Endothelial cell of hepatic sinusoid (primary cell): ENCODE data around the gene MAP4K2.

ENCODE experiments used
- in situ Hi-C: cut with HindIII; loops from 2 replicates; pipeline ENCODE4 v1.10.0; 2017; ENCODE audit warnings: low sequenced_read_pairs

Gene MAP4K2

DNA sequence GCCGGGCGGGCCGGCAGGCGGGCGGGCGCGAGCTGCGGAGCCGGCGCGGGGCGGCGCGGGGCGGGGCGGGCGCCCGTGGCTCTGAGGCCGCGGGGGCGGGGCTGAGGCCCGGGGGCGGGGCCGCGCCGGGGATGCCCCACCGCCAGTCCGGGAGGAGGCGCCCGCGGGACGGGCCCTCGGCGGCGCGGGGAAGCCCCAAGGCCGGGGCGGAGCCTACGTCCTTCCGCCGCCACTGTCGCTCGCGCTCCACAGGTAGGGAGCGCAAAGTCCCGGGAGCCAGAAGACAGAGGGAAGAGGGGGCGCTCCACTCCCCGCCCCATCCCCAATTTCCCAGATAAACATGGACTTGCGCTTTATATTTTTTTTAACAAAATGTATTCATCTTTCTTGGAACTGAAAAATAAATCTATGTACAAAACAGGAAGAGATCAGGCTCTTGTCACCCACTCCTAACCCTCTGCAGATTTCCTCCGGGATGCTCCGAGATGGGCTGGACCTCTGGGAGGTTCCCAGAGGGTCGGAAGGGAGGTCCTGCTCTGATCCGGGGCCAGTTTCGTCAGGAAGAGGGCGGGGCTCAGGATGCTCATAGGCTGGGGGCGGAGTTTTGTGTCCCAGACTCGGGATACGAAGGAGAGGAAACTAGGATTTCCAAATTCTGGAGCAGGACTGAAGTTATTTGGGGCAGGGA, at the start of gene MAP4K2:
Gene MAP4K2, minus strand, starts transcription at position 57 of the 688 bp plus-strand sequence. CDS start 65 bp downstream, outside the sequence.
- in situ Hi-C loops = no loop called here

DNA sequence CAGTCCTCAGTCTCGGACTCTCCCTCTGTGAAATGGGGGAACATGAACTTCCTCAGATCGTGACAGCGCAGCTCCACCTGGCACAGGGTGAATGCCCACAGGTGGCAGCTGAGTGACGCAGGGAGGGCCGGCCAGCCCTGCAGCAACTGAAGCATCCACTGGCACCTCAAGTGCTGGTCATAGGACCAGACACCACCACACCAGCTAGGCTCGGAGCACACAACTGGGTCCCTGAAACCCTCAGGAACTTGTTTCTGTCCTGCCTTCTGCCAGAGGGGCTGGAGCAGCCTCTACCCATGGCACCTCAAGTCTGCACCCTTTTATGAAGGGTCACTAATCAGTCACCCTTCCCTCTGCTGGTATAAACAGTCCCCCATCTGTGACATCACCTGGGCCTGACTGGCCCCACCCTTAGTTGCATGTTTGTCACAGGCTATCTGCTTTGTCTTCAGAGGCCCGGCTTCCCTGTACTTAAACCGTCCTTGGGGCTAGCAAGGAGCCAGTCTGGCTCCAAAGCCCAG, 48.9 kb upstream of the MAP4K2 start:
- in situ Hi-C loops = loop anchor here (10.0 kb wide), 1 partner anchor 77 kb away; the partner anchor contains the start of gene SF1

DNA sequence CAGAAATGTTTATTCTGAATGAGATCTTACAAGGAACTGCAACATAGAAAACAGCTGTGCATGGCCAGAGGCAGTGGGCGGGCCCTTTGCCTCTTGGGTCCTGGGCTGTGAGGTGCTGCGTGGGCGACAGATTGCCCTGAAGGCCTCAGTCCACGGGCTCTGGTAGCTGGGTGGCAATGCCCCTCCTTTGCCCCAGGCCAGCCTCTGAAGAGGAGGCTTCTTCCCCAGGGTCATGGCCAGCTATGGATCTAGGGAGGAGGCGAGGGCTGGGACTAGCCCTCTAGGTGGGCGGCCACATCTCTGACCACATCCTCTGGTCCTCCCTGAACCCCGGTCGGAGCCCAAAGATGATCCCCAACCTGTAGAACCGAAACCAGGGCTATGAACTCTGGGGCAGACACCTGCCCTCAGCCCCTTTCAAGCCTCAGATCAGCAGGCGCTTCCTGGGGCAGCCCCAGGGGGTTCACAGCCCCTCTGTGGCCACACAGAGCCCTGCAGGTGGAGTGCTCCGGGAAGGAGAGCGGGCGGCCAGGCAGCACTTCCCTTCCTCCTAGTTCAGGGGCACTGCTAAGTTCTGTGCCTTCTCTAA, 48.1 kb upstream of the MAP4K2 start:
- in situ Hi-C loops = loop anchor here (10.0 kb wide), 1 partner anchor 76 kb away; the partner anchor contains the start of gene SF1

DNA sequence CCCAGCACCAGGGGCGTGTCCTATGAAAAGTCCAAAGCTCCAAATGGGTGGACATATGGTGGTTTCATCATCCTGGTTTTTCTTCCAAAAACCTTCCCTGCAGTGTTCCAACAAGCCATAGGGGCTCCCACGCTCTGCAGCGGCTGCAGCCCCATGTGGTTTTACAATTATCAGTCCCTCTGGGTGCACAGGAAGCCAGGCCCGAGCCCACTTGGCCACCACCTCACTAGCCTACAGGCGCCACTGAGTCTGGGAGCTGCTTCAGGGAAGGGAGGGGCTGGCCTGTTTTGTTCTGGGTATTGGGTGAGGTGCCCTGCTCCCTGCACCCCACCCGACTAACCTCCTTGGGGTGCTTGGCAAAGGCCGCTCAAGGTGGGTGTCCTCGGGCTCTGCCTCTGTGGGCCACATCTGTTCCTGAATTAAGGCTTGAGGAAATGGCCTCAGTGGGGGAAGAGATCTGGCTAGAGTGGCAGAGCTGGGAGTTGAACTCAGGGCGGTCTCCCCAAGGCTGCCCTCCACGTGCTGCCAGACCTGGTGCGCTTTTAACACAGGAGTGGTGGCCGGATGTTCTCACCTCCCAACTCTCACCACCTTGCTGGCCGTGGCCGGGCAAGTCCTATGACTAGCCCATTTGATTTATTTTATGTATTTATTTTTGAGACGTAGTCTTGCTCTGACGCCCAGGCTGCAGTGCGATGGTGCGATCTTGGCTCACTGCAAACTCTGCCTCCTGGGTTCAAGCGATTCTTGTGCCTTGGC, 46.8 kb upstream of the MAP4K2 start:
- in situ Hi-C loops = loop anchor here (5.0 to 10.0 kb wide), 3 partner anchors 43 to 83 kb away; partner anchors contain the start of gene SF1

DNA sequence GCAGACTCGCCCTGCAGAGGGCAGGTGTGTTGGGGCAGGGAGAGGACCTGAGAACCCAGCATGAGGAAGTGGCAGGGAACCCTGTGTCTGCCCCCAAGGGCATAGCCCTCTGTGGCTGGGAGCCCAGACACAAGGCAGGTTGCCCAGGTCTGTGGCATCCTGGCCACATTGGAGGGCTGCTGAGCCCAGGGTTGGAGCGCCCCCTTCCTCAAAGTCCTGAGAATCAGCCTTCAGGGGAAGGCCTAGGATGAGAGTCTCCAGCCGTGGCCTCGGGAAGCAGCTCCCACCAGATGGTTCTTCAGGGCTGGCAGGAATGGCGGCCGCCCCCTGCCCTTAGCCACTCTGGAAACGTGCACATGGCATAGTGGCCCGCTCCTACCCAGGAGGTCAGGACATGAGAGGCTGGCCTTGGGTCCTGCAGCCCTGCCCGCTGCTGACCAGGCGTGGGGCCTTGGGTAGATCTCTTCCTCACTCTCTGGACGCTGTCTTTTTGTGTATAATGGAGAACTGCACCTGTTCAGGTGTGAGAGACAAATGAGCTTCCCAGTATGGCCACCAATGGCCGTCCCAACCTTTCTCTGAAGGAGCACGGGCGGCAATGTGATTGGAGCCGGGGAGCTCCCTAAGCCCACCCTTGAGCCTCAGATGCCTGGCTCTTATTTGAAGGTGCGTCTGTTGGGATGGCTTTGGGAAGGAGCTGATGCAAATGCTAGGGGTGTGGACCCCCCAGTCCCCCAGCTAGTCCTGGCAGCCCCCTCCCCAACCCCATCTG, 46.0 kb upstream of the MAP4K2 start:
- in situ Hi-C loops = loop anchor here (5.0 kb wide), 2 partner anchors 43 to 83 kb away; no protein-coding TSS in a partner anchor

DNA sequence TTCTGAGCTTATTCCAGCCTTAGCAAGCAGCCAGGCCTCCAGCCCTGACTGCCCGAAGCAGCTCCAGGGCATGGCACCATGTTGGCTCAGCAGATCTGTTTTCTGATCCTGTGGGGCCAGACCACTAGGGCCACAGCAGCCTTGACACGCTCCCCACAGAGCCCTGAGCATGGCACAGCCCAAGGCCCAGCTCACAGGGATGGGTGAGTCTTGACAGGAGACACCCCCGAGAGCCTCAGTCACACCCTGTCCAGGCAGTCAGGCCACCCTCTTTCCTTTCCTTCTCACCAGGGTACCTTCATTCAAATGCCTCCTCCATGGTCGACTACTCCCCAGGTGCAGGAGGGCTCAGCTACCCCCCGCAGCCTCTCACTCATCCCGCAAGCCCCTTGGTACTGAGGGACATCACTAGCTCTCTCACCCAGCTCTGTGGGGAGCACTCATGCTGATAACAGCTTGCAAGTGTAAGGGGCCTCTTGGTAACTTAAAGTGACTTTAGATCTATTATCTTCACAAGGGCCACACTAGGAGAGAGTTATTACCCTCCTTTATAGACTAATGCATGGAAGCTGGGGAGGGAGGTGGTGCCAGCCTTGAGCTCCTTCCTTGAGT, 45.3 kb upstream of the MAP4K2 start:
- in situ Hi-C loops = loop anchor here (5.0 kb wide), 2 partner anchors 44 to 84 kb away; no protein-coding TSS in a partner anchor

DNA sequence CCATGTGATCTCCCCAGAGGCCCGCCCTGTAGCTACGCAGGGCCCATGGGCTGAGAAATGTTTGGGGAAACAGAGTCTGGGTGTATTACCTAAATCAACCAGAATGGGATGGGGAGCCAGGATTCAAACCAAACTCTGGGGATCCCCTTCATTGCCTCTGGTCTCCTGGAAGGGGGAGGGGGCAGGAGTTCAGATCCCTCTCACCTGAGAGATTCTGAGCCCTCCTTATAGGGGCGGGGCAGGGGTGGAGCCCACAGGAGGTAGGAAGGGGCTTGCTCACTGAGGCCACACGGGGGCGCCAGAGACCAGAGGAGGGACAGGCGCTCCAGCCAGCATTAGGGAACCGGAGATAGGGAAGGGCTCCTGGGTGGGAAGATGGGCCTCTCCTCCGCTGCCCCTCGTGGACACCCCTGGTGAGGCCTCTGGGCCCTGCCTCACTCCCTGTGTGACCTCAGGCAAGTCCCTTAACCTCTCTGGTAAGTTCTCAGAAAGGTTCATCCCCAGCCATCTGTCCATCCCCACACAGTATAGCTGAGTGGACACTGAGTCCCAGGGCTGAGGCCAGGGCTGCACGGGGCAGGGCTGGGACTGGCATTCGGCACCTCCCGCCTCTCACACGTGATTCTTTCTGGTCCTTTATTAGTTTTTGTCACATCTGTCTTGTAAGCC, 44.1 kb upstream of the MAP4K2 start:
- in situ Hi-C loops = loop anchor here (5.0 kb wide), 2 partner anchors 45 to 85 kb away; no protein-coding TSS in a partner anchor

DNA sequence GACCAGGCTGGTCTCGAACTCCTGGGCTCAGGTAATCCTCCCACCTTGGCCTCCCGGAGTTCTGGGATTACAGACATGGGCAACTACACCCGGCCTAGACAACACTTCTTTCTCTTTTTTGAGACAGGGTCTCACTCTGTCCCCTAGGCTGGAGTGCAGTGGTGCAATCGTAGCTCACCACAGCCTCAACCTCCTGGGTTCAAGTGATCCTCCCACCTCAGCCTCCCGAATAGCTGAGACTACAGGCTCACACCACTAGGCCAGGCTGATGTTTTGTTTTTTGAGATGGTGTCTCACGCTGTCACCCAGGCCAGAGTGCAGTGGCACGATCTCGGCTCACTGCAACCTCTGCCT, 42.7 kb upstream of the MAP4K2 start:
- in situ Hi-C loops = loop anchor here (5.0 kb wide), 2 partner anchors 47 to 87 kb away; no protein-coding TSS in a partner anchor

DNA sequence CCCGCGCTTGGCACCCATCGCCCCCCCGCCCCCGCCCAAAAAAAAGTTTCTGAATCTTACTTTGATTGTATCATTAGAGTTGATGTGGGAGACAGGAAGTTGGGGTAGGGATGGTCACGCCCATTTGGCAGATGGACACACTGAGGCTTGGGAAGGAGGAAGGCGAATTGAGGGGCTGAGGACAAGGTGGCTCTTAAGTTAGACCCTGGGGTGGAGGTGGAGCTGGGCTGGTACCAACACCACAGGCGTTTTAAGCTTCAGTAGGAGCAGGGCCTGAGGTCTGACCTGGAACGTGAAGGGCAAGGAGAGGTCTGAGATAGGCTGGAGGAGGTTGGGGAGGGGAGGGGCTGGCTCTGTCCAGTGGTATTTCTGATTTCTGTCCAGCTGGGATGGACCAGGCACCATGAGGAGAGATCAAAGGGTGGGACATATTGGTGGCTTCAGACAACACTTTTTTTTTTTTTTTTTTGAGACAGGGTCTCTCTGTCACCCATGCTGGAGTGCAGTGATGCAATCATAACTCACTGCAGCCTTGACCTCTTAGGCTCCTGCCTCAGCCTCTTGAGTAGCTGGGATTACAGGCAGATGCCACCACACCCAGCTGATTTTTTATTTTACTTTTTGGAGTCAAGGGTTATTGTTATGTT, 42.2 kb upstream of the MAP4K2 start:
- in situ Hi-C loops = loop anchor here (5.0 kb wide), 2 partner anchors 47 to 87 kb away; no protein-coding TSS in a partner anchor

DNA sequence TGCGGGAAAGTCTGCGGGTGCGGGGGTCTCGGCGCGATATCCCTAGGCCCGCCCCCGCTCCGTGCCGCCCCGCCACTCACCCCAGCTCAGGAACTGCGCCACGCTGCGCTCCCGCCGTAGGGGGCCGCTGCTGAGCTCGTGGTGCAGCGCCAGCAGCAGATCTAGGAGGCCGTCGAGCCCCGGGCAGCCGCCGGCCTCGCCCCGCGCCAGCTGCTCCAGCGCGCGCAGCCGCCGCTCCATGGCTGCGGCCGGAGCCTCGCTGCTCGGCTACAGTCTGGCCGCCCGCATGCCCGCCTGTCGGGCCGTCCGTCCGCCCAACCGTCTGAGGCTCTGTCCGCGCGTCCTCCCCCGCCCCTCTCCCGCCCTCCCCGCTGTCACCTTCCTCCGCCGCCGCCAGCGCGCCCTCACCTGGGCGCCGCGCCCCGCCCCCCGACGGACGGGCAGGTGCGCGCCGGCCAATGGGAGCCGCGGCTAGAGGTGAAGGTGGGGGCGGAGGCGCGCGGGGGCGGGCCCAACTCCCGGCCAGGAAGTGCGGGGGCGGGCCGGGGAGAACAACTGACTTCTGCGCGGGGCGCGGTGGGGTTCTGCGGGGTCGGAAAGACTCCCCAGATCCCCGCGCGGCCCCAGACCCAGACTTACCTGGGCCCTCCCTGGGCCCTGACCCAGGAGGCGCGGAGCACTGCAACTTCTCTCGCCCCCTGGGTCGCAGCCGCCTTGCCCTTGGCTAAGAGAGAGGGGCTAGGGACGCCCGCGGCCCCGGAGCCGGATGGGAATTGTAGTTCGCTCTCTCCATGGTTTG, 41.5 kb upstream of the MAP4K2 start, which contains the start of gene CDC42BPG:
Gene CDC42BPG, minus strand, starts transcription at position 324 of the 799 bp plus-strand sequence. Its CDS starts 84 bp downstream, at position 240.
- in situ Hi-C loops = loop anchor here (5.0 kb wide), 2 partner anchors 48 to 88 kb away; no protein-coding TSS in a partner anchor

DNA sequence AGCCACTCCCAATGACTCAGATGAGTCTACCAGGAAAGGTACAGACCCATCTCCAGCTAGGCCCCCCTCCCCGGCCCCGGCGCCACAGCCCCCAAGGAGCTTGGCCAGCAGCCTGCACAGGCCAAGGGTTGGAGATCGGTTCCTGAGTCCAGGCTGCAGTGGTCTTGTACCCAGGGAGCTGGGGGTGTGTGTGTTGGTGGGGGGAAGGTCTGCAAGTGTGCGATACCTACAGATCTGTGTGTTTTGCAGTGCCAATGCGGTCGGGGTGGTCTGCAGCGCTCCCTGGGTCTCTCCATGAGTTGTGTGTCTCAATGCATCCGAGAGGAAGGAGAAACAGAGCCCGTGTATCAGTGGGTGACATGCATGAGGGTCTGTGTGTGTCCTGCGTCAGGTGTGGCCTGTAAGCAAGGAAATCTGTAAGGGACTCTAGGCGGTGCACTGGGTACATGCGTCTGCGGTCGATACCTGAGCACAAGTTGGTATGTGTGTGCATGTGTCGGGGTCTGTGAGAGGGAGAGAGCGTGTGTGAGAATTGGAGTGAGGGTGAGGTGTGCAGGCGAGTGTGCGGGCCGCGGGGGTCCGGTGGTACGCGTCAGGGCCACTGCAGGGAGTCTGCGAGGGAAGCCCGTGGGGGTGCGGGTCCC, 40.8 kb upstream of the MAP4K2 start:
- in situ Hi-C loops = no loop called here

DNA sequence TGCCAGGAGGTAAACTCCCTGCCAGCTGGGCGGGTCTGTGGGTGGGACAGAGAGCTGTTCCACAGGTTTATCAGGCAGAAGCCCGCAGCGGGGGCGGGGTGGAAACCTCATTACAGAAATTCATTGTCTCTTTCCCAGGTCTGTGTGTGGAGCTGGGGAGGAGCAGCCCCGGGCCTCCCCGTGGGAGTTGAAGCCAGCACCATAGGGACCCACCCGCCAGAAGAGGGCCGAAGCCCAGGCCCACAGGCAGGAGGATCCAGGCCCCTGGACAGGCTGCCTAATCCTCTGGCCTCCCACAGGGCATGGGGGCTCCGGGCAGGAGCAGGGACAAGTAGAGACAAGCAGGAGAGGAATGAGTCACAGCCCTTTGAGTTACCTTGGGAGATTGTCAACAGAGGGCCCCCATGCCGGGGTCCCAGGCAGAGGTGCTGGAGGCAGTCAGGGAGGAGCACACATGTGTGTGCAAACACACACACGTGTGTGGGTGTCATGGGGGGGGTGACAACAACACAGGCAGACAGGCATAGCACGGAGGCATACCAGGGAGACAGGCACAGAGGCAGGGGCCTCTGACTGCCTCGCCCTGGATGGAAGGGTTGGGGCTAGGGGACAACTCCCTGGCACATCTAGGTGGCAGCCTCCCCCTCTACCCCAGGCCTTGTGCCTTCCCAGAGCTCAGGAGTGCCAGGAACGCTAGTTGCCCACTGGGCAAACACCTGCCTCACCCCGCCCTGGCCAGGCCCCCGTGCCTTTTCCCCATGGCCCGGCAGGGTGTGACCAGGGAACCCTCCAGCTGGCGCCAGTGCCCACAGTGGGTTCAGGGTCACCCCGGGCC, 40.1 kb upstream of the MAP4K2 start:
- in situ Hi-C loops = no loop called here

DNA sequence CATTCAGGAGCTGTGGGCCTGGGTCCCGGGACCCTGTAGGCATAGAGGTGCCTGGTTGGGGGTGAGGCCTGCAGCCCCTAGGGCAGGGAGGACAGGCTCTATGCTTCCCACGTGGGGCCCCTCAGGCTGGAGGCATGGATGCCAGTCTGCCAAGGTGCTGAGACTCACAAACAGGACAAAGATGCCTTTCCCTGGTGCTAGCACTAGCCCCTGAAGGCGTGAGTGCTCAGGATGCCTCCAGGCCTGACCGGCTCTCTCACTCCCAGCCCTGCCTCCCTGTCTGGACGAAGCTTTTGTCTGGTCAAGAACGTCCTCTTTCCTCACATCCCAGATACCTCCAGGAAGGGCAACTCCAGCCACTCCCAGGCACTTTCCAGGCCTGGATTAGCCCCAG, 39.3 kb upstream of the MAP4K2 start:
- in situ Hi-C loops = no loop called here

DNA sequence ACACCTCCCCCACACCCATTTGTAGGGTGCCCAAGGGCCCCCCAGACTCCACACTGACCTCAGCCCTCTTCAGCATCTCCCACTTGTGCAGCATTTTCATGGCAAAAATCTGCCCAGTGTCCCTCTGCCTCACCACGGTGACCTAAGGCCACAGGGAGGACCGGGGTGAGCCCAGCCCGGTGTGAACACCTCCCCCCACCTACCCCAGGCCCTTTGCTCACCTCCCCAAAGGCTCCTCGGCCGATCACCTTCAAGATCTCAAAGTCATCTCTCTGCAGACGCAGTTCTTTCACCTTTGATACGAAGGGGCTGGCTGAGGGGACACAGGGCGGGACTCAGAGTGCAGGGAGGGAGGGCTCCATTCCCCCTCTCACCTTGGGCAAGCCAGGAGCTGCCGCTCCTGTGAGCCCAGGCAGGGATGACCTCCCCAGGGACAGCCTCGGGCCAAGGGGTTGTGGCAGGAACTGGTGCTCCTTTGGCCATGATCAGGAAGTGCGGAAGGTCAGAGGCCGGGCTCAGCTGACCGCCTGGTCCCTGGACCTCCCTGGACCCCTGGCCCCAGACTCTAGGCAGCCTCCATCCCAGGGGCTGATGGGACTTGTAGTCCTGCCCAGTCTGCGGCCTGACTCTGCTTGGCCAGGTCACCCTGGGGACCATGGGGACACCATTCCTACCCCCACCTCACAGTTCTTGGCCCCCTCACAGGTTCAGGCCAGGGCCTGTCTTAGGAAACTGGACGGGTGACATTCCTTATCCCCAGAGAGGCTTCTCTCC, 38.8 kb upstream of the MAP4K2 start:
- in situ Hi-C loops = no loop called here

DNA sequence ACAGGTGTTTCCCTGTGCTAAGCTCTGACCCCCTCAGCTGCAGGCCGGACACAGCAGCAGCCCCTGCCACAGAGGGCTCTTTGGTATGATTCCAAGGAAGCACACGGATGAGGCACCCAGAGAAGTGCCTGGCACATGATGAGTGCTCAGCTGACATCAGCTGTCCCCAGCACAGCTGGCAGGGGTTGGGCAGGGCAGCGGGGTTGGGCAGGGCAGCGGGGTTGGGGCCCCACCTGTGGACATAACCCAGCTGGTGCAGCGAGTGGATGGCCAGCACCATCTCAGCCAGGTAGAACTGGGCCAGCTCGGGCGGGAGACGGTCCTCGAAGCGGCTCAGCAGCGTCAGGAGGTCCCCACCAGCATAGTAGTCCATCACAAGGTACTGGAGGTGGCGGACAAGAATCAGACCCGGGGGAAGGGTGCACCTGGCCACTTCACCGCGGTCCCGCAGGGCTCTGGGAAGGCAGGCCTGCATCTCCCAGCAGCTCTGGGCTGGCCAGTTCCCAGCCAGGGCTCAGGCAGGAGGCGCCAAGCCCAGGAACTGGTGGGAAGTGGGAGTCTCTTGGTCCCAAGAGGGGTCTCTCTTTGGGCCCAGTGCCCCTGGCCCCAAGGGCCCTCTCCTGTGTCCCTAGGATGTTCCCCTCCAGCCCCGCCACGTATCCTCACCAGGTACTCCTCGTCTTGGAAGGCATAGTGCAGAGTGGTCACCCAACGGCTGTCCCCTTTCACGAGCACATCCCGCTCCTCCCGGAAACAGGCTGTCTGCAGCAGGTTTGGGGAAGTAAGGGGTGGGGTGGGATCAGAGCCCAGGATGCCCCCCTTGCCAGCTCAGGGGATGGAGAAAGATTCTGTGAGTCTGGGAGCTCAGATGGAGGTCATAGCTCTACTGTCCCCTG, 37.1 kb upstream of the MAP4K2 start:
- in situ Hi-C loops = no loop called here
